A549 (cell line): ENCODE results near the gene SLC22A31.

Source experiments
- CBX2 ChIP-seq: fragments of 200-600 bp; sonication (generic); IDR thresholded peaks from 2 replicates; pipeline ENCODE4 v1.6.1; 2016; ENCODE audit warnings: low read depth, mild to moderate bottlenecking, borderline replicate concordance
- CTCF ChIP-seq: fragments of >200 bp; sonication (Bioruptor Twin); formaldehyde crosslinking; IDR thresholded peaks from 3 replicates; pipeline ENCODE4 v1.5.1; 2016
- E2F6 ChIP-seq: IDR thresholded peaks from 2 replicates; pipeline ENCODE4 v1.6.1; 2012; ENCODE audit warnings: low read depth, borderline replicate concordance
- KDM1A ChIP-seq: fragments of 200-600 bp; sonication (generic); IDR thresholded peaks from 2 replicates; pipeline ENCODE4 v1.6.1; 2016; ENCODE audit warnings: low read depth, mild to moderate bottlenecking

- TF ChIP-seq CTCF (no peak), E2F6 (no peak), KDM1A (no peak), CBX2 (no peak)
Measured at GRCh38 chr16:89219365-89219764, 19.0 kb upstream of the SLC22A31 start.
